ENCODE results near the gene RNASET2. TPM values are rescaled to one million over a fixed set of nuclear protein-coding genes. Genes with fewer than 3 reads are reported as not detected.

Gene RNASET2
- total RNA-seq, 1 donor from 2014 or later: 27.1 TPM

- no peak for TF ChIP-seq CTCF (IDR thresholded peaks at IDR 0.05)
- H3K9me3 Mint-ChIP-seq (ENCODE audit: low read depth): peaks cover 14% of the 10 kb centered on the region
- H3K27me3 Mint-ChIP-seq (ENCODE audit: low read depth): peaks cover 4% of the 10 kb centered on the region
- no peak for DNase-seq (ENCODE audit: low spot score)
- no peak overlapping the region for H3K27ac Mint-ChIP-seq (ENCODE audit: unreplicated experiment)
- H3K36me3 Mint-ChIP-seq (ENCODE audit: low read depth): peaks cover 3% of the 10 kb centered on the region
- no peaks in the 10 kb centered on the region for H3K4me1 Mint-ChIP-seq (ENCODE audit: low read depth)
- H3K4me3 Mint-ChIP-seq (ENCODE audit: unreplicated experiment): no peak overlapping the region
Measured at GRCh38 chr6:166879594-166879993, 76.8 kb downstream of the RNASET2 start.

Small RNA genes lying within 50 kb of the gene (microRNA-seq; reads per million reads assigned to microRNA genes)
- gene MIR3939 (ENCODE audit: borderline number of aligned reads): 3.3 reads per million

Other genes with a start within 250 kb of the RNASET2 start
- gene CEP43, start 42.8 kb upstream of the RNASET2 start, total RNA-seq: 11.7 to 15.4 TPM (median 11.7 TPM) in 3 replicates
- not detected in 3 replicates for gene CCR6, start 166.5 kb upstream of the RNASET2 start, total RNA-seq
- gene GPR31, start 201.4 kb upstream of the RNASET2 start, total RNA-seq: not detected in 3 replicates

All from chondrocyte (in vitro differentiated cells).